OCI-LY1 (cell line): ENCODE data around the gene OR7G2.
A peak's percentile ranks its signal among the peaks of the same experiment; 100 is the strongest.

Experiments
- H2AFZ ChIP-seq: fragments of 200-600 bp; sonication (generic), shearing (Covaris generic); 2 replicates; pipeline ENCODE4 v1.6.0; 2014; ENCODE audit warnings: antibody characterized with exemption, mild to moderate bottlenecking, low read length
- H3F3A ChIP-seq: fragments of 200-600 bp; sonication (generic), shearing (Covaris generic); 2 replicates; pipeline ENCODE4 v1.6.0; 2014; ENCODE audit warnings: mild to moderate bottlenecking, antibody characterized with exemption, low read length, moderate library complexity; ENCODE audit not compliant: insufficient read depth
- H3K27ac ChIP-seq: fragments of 200-600 bp; sonication (generic); 2 replicates; pipeline ENCODE4 v1.5.1; 2014; ENCODE audit warnings: low read length, mixed run types, mild to moderate bottlenecking, low read depth; ENCODE audit not compliant: poor library complexity, severe bottlenecking
- H3K27me3 ChIP-seq: fragments of 200-600 bp; sonication (generic); 2 replicates; pipeline ENCODE4 v1.6.0; 2014; ENCODE audit warnings: antibody characterized with exemption, mild to moderate bottlenecking, low read length, moderate library complexity; ENCODE audit not compliant: insufficient read depth
- H3K36me3 ChIP-seq: fragments of 200-600 bp; sonication (generic); 2 replicates; pipeline ENCODE4 v1.6.1; 2014; ENCODE audit warnings: mild to moderate bottlenecking, antibody characterized with exemption, low read length, moderate library complexity, mixed read lengths; ENCODE audit not compliant: insufficient read depth
- H3K4me1 ChIP-seq: fragments of 200-600 bp; sonication (generic); 2 replicates; pipeline ENCODE4 v1.5.1; 2014; ENCODE audit warnings: mild to moderate bottlenecking, low read length, moderate library complexity; ENCODE audit not compliant: insufficient read depth, severe bottlenecking
- H3K4me2 ChIP-seq: fragments of 200-600 bp; sonication (generic), shearing (Covaris generic); 2 replicates; pipeline ENCODE4 v1.6.1; 2014; ENCODE audit warnings: low read length
- H3K4me3 ChIP-seq: fragments of 200-600 bp; sonication (generic); 2 replicates; pipeline ENCODE4 v1.5.1; 2014; ENCODE audit warnings: low read length, low read depth, mild to moderate bottlenecking, mixed read lengths; ENCODE audit not compliant: poor library complexity, severe bottlenecking
- H3K79me2 ChIP-seq: fragments of 200-600 bp; shearing (Covaris generic); 2 replicates; pipeline ENCODE4 v1.6.1; 2016; ENCODE audit warnings: mixed run types, low read length, mixed read lengths; ENCODE audit not compliant: insufficient read depth
- H3K9ac ChIP-seq: fragments of 200-600 bp; sonication (generic), shearing (Covaris generic); 2 replicates; pipeline ENCODE4 v1.6.1; 2014; ENCODE audit warnings: mild to moderate bottlenecking, low read length, mixed read lengths
- H3K9me2 ChIP-seq: fragments of 200-600 bp; sonication (generic), shearing (Covaris generic); 2 replicates; pipeline ENCODE4 v1.6.1; 2014; ENCODE audit warnings: low read depth, mild to moderate bottlenecking, low read length, mixed read lengths
- H3K9me3 ChIP-seq: fragments of 200-600 bp; shearing (Covaris generic); 2 replicates; pipeline ENCODE4 v1.6.1; 2014; ENCODE audit warnings: low read length, mixed read lengths
- H4K20me1 ChIP-seq: fragments of 200-600 bp; sonication (generic), shearing (Covaris generic); 2 replicates; pipeline ENCODE4 v1.6.0; 2016; ENCODE audit warnings: mild to moderate bottlenecking, low read length; ENCODE audit not compliant: insufficient read depth
- CTCF ChIP-seq: fragments of 200-600 bp; sonication (generic), shearing (Covaris generic); IDR thresholded peaks from 2 replicates; pipeline ENCODE4 v1.5.1; 2017; ENCODE audit warnings: mild to moderate bottlenecking, antibody characterized with exemption, low read length, moderate library complexity, mixed read lengths
- EZH2 ChIP-seq: fragments of 200-600 bp; sonication (generic), shearing (Covaris generic); IDR thresholded peaks from 2 replicates; pipeline ENCODE4 v1.8.0; 2017; ENCODE audit warnings: borderline replicate concordance, mixed run types, mild to moderate bottlenecking, antibody characterized with exemption, low read length, moderate library complexity, mixed read lengths

OR7G2 gene

GRCh38 chr19:9140159-9140874, 33.0 kb upstream of the OR7G2 start, which contains the start of gene ZNF317:
ZNF317 (plus strand) TSS chr19:9140397; CDS start chr19:9156017, 15,620 bp downstream.
- Histone ChIP-seq H3K36me3 (peaks cover 32% of the 10 kb centered on the region), H3K27me3 (no peaks in the 10 kb centered on the region), H3K4me1 (peaks cover 19% of the 10 kb centered on the region), H2AFZ (peak within 1 kb of the TSS; percentile 73), H3K9me3 (peaks cover 16% of the 10 kb centered on the region), H3K4me2 (peak within 1 kb of the TSS; percentile 90), H3K79me2 (peaks cover 50% of the 10 kb centered on the region), H3K9me2 (no peaks in the 10 kb centered on the region), H3K27ac (peak within 1 kb of the TSS; percentile 43), H3F3A (no peaks in the 10 kb centered on the region), H3K9ac (peak within 1 kb of the TSS; percentile 95), H4K20me1 (no peaks in the 10 kb centered on the region), H3K4me3 (peak within 1 kb of the TSS; percentile 97)
- no peak for TF ChIP-seq CTCF
- TF ChIP-seq EZH2 = no peak

GRCh38 chr19:9139609-9140158, 32.4 kb upstream of the OR7G2 start:
- Histone ChIP-seq H3F3A (no peaks in the 10 kb centered on the region), H3K27me3 (no peaks in the 10 kb centered on the region), H3K27ac (peak overlapping the region; percentile 43), H3K79me2 (peaks cover 43% of the 10 kb centered on the region), H3K4me2 (peak overlapping the region; percentile 90), H3K36me3 (peaks cover 26% of the 10 kb centered on the region), H3K4me1 (peaks cover 19% of the 10 kb centered on the region), H3K9ac (peak overlapping the region; percentile 95), H3K9me3 (peaks cover 10% of the 10 kb centered on the region), H4K20me1 (no peaks in the 10 kb centered on the region), H2AFZ (peak overlapping the region; percentile 73), H3K9me2 (no peaks in the 10 kb centered on the region), H3K4me3 (peak overlapping the region; percentile 97)
- no peak for TF ChIP-seq EZH2
- no peak for TF ChIP-seq CTCF

- H4K20me1 ChIP-seq = no peaks in the 10 kb centered on the region
- H2AFZ ChIP-seq = no peak overlapping the region
- H3K9ac ChIP-seq = no peak overlapping the region
- H3K4me1 ChIP-seq = peaks cover 5% of the 10 kb centered on the region
- TF ChIP-seq EZH2 = no peak
- no peak for TF ChIP-seq CTCF
- no peaks in the 10 kb centered on the region for H3K36me3 ChIP-seq
- no peak overlapping the region for H3K27ac ChIP-seq
- no peak overlapping the region for H3K4me2 ChIP-seq
- H3K9me2 ChIP-seq = no peaks in the 10 kb centered on the region
- no peak overlapping the region for H3K4me3 ChIP-seq
- H3K9me3 ChIP-seq = no peaks in the 10 kb centered on the region
- H3F3A ChIP-seq = no peaks in the 10 kb centered on the region
- H3K27me3 ChIP-seq = no peaks in the 10 kb centered on the region
- H3K79me2 ChIP-seq = no peaks in the 10 kb centered on the region
Observed at GRCh38 chr19:9132422-9132821, 25.1 kb upstream of the OR7G2 start.
